Superior temporal gyrus (tissue), 1 donor: ENCODE results near the gene GCG.

Experiments used
- DNase-seq: peaks from one replicate; pipeline ENCODE4 v3.0.0-alpha.2; 2016; ENCODE audit errors: extremely low spot score

GCG gene

GRCh38 chr2:162152147-162152546 lies at the start of gene GCG:
TSS of gene GCG (minus strand) at chr2:162152247. CDS start at chr2:162149178, 3,069 bp downstream.
- no peak for DNase-seq

- no peak for DNase-seq
Measured at GRCh38 chr2:162200636-162201035, 48.6 kb upstream of the GCG start.

GRCh38 chr2:162199913-162200312 lies 47.9 kb upstream of the GCG start:
- DNase-seq, result no peak

GRCh38 chr2:162198239-162198638 lies 46.2 kb upstream of the GCG start:
- DNase-seq, result no peak

GRCh38 chr2:162197069-162197825 lies 45.2 kb upstream of the GCG start:
- DNase-seq, result no peak

- DNase-seq, result peak; percentile 71
Measured at GRCh38 chr2:162196638-162197037, 44.6 kb upstream of the GCG start.

GRCh38 chr2:162188451-162188850 lies 36.4 kb upstream of the GCG start:
- peak; percentile 57 for DNase-seq

GRCh38 chr2:162185541-162186232 lies 33.6 kb upstream of the GCG start:
- DNase-seq, result no peak

- DNase-seq, result no peak
Measured at GRCh38 chr2:162184821-162185450, 32.9 kb upstream of the GCG start.

GRCh38 chr2:162184359-162184758 lies 32.3 kb upstream of the GCG start:
- DNase-seq, result peak; percentile 68

- no peak for DNase-seq
Measured at GRCh38 chr2:162182395-162182794, 30.3 kb upstream of the GCG start.

GRCh38 chr2:162177301-162177700 lies 25.3 kb upstream of the GCG start:
- no peak for DNase-seq

GRCh38 chr2:162175714-162176113 lies 23.7 kb upstream of the GCG start:
- DNase-seq, result no peak

- no peak for DNase-seq
Measured at GRCh38 chr2:162174746-162175145, 22.7 kb upstream of the GCG start.

- DNase-seq, result no peak
Measured at GRCh38 chr2:162172802-162173370, 20.8 kb upstream of the GCG start.

GRCh38 chr2:162166745-162167144 lies 14.7 kb upstream of the GCG start:
- no peak for DNase-seq

GRCh38 chr2:162166174-162166573 lies 14.1 kb upstream of the GCG start:
- DNase-seq, result no peak

GRCh38 chr2:162164802-162165201 lies 12.8 kb upstream of the GCG start:
- no peak for DNase-seq

GRCh38 chr2:162159446-162159845 lies 7.4 kb upstream of the GCG start:
- no peak for DNase-seq

GRCh38 chr2:162156149-162156548 lies 4.1 kb upstream of the GCG start:
- DNase-seq, result no peak

- DNase-seq, result no peak
Measured at GRCh38 chr2:162155093-162155492, 3.0 kb upstream of the GCG start.

GRCh38 chr2:162153608-162154224 lies 1.7 kb upstream of the GCG start:
- no peak for DNase-seq
